Endodermal cell (in vitro differentiated cells): Measurements from ENCODE around the gene NAA10. TPM values are rescaled to one million over a fixed set of nuclear protein-coding genes. Genes with fewer than 3 reads are reported as not detected.
A peak's percentile ranks its signal among the peaks of the same experiment; 100 is the strongest.

ENCODE experiments used
- DNase-seq: peaks from one replicate; pipeline ENCODE4 v3.0.0-alpha.2; 2017
- H3K27ac ChIP-seq: 2 replicates; pipeline ENCODE4 v1.5.1; 2013; ENCODE audit warnings: mild to moderate bottlenecking, low read depth, low read length, moderate library complexity
- H3K27me3 ChIP-seq: 2 replicates; pipeline ENCODE4 v1.6.1; 2013; ENCODE audit warnings: mild to moderate bottlenecking, low read length, moderate library complexity; ENCODE audit not compliant: insufficient read depth, control insufficient read depth, poor library complexity, severe bottlenecking
- H3K36me3 ChIP-seq: 2 replicates; pipeline ENCODE4 v1.7.0; 2013; ENCODE audit warnings: mild to moderate bottlenecking, low read length, moderate library complexity; ENCODE audit not compliant: control insufficient read depth, insufficient read depth
- H3K4me1 ChIP-seq: one replicate; pipeline ENCODE4 v1.7.0; 2013; ENCODE audit warnings: low read length; ENCODE audit not compliant: control insufficient read depth, insufficient read depth
- H3K4me3 ChIP-seq: 2 replicates; pipeline ENCODE4 v1.5.1; 2013; ENCODE audit warnings: mild to moderate bottlenecking, low read length, moderate library complexity
- H3K9ac ChIP-seq: 2 replicates; pipeline ENCODE4 v1.6.1; 2013; ENCODE audit warnings: mild to moderate bottlenecking, low read length, moderate library complexity; ENCODE audit not compliant: poor library complexity, severe bottlenecking; ENCODE audit errors: extremely low read depth
- H3K9me3 ChIP-seq: 2 replicates; pipeline ENCODE4 v1.6.1; 2013; ENCODE audit warnings: mild to moderate bottlenecking, low read length, moderate library complexity; ENCODE audit not compliant: control insufficient read depth
- H3K27ac Mint-ChIP-seq: 2 replicates; pipeline ENCODE4 v1.8.0; 2020; ENCODE audit warnings: mixed read lengths
- H3K27me3 Mint-ChIP-seq: 2 replicates; pipeline ENCODE4 v1.8.0; 2021; ENCODE audit warnings: mild to moderate bottlenecking, mixed read lengths; ENCODE audit not compliant: insufficient read depth
- H3K36me3 Mint-ChIP-seq: 2 replicates; pipeline ENCODE4 v1.8.0; 2020; ENCODE audit warnings: low read depth, mixed read lengths
- H3K4me1 Mint-ChIP-seq: 2 replicates; pipeline ENCODE4 v1.8.0; 2020; ENCODE audit warnings: mixed read lengths
- H3K4me3 Mint-ChIP-seq: 2 replicates; pipeline ENCODE4 v1.8.0; 2020; ENCODE audit warnings: mild to moderate bottlenecking, moderate library complexity, mixed read lengths
- H3K9me3 Mint-ChIP-seq: 2 replicates; pipeline ENCODE4 v1.8.0; 2020; ENCODE audit warnings: mild to moderate bottlenecking, mixed read lengths
- WGBS, 2 experiments: methylation state at CpG; one replicate each; pipeline versions ENCODE4 v1.1.5 to v1.1.7; 2013; ENCODE audit warnings: missing lambda C conversion rate in 2 of 2, mixed read lengths in 1 of 2; ENCODE audit not compliant: insufficient coverage in 1 of 2, insufficient read length in 1 of 2; 5-methylcytosine and 5-hydroxymethylcytosine counted together
- total RNA-seq, 2 donors: library from RNA; stranded (reverse); fragmentation: NEBNext Ultra II Directional in 1 of 2; extraction: Animal tissue kit (Norgen Biotek cat#: 25700) in 1 of 2; gene quantifications; 2 replicates in 1 of 2; 3 replicates in 1 of 2; pipeline ENCODE4 v1.2.1, GENCODE V29; 2021
- TF ChIP-seq, protein P1 (sequence below): fragments of 200-600 bp; sonication (generic); conservative IDR thresholded peaks from 2 replicates; pipeline ENCODE4 v1.5.0; 2021; ENCODE audit warnings: antibody characterized with exemption, mild to moderate bottlenecking

The NAA10 gene
- total RNA-seq, 2 donors from 2014 or later, result 91.6 to 99.3 TPM

DNA sequence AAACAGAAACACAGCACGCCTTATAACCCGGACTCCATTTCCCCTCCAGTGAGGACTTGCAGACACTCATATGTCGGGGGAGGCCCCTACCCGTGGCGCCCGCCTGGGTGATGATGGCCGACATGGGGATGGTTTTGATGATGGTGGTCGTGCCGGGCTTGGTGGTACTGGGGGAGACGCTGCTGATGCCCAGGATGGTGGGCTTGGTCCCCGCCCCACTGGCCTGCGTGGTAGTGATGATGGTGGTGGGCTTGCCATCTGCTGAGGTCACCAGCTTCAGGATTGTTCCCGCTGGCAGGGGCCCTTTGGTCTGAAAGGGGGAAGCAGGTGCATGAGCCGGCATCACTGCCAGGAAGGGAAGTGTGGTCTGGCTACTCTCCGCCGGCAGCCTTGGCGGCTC is 22.4 kb upstream of the NAA10 start:
- H3K4me3 ChIP-seq, result no peak overlapping the region
- no peak overlapping the region for H3K27ac ChIP-seq
- TF ChIP-seq, protein P1, sequence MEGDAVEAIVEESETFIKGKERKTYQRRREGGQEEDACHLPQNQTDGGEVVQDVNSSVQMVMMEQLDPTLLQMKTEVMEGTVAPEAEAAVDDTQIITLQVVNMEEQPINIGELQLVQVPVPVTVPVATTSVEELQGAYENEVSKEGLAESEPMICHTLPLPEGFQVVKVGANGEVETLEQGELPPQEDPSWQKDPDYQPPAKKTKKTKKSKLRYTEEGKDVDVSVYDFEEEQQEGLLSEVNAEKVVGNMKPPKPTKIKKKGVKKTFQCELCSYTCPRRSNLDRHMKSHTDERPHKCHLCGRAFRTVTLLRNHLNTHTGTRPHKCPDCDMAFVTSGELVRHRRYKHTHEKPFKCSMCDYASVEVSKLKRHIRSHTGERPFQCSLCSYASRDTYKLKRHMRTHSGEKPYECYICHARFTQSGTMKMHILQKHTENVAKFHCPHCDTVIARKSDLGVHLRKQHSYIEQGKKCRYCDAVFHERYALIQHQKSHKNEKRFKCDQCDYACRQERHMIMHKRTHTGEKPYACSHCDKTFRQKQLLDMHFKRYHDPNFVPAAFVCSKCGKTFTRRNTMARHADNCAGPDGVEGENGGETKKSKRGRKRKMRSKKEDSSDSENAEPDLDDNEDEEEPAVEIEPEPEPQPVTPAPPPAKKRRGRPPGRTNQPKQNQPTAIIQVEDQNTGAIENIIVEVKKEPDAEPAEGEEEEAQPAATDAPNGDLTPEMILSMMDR, result no peak
- H3K36me3 ChIP-seq, result peaks cover 40% of the 10 kb centered on the region
- H3K4me1 ChIP-seq, result no peaks in the 10 kb centered on the region
- 95 to 100% methylated on average over 1 to 15 of the region's 17 CpGs for WGBS, 2 experiments
- H3K4me1 Mint-ChIP-seq, result no peaks in the 10 kb centered on the region
- no peak for DNase-seq
- no peak overlapping the region for H3K27ac Mint-ChIP-seq
- no peaks in the 10 kb centered on the region for H3K9me3 Mint-ChIP-seq
- H3K9ac ChIP-seq, result no peak overlapping the region
- H3K27me3 ChIP-seq, result no peaks in the 10 kb centered on the region
- peaks cover 86% of the 10 kb centered on the region for H3K36me3 Mint-ChIP-seq
- no peak overlapping the region for H3K4me3 Mint-ChIP-seq
- H3K27me3 Mint-ChIP-seq, result no peaks in the 10 kb centered on the region
- H3K9me3 ChIP-seq, result no peaks in the 10 kb centered on the region

DNA sequence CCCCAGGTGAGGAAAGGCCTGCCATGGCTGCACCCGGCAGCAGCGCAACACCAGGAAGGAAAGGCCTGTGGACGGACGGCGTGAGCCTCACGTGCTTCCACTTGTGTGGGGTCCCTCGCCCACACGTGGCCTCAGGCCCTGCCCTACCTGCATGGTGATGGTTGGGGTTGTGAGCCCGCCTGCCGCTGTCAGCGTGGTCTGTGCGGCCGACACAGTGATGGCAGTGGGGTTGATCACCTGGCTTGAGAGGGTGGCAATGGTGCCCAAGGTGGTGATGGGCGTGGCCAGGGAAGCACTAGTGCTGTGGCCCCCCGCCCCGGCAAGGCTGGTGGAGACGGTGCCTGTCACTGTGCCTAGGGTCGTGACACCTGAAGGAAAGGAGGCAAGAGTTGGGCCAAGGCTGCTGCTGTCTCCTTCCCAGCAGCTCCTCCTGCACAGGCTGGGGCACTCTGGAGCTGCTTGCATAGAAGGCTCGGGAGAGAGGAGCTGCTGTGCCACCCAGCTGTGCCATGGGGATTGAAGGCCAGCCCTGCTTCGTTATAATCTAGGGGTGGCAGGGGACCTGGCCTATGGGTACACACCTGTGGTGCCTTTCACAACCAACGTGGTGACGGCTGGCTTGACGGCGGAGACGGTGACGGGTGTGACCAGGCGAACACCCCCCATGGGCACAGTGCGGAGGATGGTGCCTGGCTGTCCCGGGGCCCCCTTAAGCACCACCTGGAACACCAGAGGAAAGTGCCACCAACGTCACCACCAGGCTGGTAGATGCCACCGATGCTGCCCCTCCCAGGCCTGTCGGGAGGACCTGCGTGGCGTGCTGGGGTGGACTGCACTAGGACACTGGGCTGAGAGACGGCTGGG is 21.4 kb upstream of the NAA10 start:
- peaks cover 86% of the 10 kb centered on the region for H3K36me3 Mint-ChIP-seq
- peaks cover 38% of the 10 kb centered on the region for H3K36me3 ChIP-seq
- H3K9me3 Mint-ChIP-seq, result no peaks in the 10 kb centered on the region

DNA sequence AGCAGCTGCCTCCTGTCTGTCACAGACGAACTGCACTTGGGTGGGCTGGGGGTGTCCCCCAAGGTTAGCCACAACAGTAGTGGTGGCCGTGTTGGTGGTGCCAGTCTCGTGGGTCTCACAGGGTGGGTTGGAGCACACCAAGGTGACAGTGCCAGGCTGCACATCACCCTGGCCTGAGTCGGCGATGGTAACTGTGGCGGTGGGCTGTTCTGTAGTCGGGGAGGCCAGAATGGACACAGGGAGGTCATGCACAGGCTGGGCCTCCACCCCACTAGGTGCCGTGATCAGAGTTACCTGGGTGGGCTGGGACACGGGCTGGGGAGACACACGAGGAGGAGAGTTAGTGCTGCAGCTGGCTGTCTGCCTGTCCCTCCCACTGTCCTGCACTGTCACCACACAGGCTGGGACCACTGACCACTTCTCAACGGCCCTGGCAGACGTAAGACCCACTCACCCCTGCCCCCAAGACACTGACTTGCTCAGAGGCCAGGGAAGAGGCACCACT is 20.4 kb upstream of the NAA10 start:
- H3K9me3 Mint-ChIP-seq, result no peaks in the 10 kb centered on the region
- no peaks in the 10 kb centered on the region for H3K9me3 ChIP-seq
- no peaks in the 10 kb centered on the region for H3K4me1 Mint-ChIP-seq
- no peak for DNase-seq
- H3K27ac ChIP-seq, result no peak overlapping the region
- H3K27me3 ChIP-seq, result no peaks in the 10 kb centered on the region
- TF ChIP-seq, protein P1, result no peak
- WGBS, 2 experiments, result 92 to 100% methylated on average over 1 to 12 of the region's 12 CpGs
- no peaks in the 10 kb centered on the region for H3K4me1 ChIP-seq
- H3K4me3 ChIP-seq, result no peak overlapping the region
- no peak overlapping the region for H3K9ac ChIP-seq
- no peak overlapping the region for H3K4me3 Mint-ChIP-seq
- peaks cover 87% of the 10 kb centered on the region for H3K36me3 Mint-ChIP-seq
- peaks cover 38% of the 10 kb centered on the region for H3K36me3 ChIP-seq
- H3K27me3 Mint-ChIP-seq, result no peaks in the 10 kb centered on the region
- peak overlapping the region; percentile 55 for H3K27ac Mint-ChIP-seq

More for the DNA sequence above, 21.4 kb upstream of the NAA10 start:
- TF ChIP-seq, protein P1, result no peak
- Histone ChIP-seq H3K9ac (no peak overlapping the region), H3K27ac (no peak overlapping the region), H3K4me3 (no peak overlapping the region), H3K9me3 (no peaks in the 10 kb centered on the region), H3K27me3 (no peaks in the 10 kb centered on the region), H3K4me1 (no peaks in the 10 kb centered on the region)
- Mint-ChIP-seq H3K27ac (no peak overlapping the region), H3K4me1 (no peaks in the 10 kb centered on the region), H3K4me3 (no peak overlapping the region), H3K27me3 (no peaks in the 10 kb centered on the region)
- 92 to 96% methylated on average over 7 to 35 of the region's 35 CpGs for WGBS, 2 experiments
- no peak for DNase-seq
